ENCODE data around the gene LLPH.

LLPH gene

DNA sequence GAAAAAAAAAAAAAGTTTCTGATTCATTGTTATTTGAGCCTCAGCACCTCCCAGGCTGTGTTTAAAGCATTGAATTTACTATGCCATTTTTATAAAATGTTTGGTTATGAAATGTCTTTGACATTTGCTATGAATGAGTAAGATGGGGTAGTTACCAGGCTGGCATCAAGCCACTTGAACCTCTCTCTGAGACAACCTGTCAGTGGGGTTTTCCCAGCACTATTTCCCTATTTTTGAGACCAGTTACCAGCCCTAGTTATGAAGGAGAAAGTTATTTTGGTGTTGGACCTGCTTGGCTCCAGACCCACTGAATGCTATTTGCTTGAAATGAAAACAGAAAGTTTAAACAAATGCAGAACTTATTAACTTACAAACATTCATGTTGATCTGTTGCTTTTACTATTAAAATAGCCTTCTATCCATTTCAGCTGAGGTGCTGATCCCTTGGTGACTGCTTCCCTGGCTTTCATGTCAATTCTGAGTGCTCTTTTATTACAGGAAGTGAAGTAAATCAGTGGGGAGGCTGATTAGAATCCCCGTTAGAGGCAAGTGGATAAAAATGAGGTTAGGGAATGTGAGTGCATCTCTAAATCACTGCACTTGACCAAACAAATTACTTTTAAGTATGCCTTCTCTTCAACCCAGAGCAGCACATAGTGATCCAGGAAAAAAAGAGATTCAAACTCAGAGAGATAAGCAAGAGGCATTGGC lies 37.8 kb downstream of the LLPH start:
- peak overlapping the region; percentile 59 for H3K4me3 ChIP-seq
- TF ChIP-seq FOXP2 (optimal IDR thresholded peaks at IDR 0.05; ENCODE audit: control extremely low read depth, extremely low read length, insufficient read depth) (no peak), POLR2AphosphoS5 (IDR thresholded peaks at IDR 0.05; ENCODE audit: borderline replicate concordance, low read depth, low read length) (no peak; the same call in 1 of the 2 replicates), EZH2 (IDR thresholded peaks at IDR 0.05) (no peak)
- peak overlapping the region; percentile 68; the same call in 1 of the 2 replicates for H3K27ac ChIP-seq
- H3K9me3 ChIP-seq (ENCODE audit: low read depth, low read length), result no peaks in the 10 kb centered on the region
- H3K36me3 ChIP-seq (ENCODE audit: insufficient read depth, low read length), result no peaks in the 10 kb centered on the region
- DNase-seq (ENCODE audit: low read depth, low spot score), result no peak
- H3K9ac ChIP-seq (ENCODE audit: insufficient read length), result no peak overlapping the region

DNA sequence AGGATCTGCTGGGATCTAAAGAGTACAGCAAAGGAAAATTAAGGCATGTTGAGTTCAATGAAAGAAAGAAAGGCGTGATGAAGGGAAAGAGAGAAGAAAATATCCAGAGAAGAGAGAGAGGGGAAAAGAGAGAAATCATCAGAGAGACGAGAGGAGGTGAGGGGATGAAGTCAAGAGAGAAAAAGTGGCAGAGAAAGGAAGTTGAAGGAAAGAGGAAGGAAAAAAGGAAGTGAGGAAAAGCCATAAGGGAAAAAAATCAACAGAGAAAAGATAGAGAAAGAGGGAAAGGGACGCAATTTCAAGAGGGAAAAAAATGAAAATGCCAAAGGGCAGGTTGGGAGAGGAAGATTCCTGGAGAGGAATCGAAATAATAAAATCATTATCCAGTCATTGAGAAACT lies 40.4 kb downstream of the LLPH start:
- no peaks in the 10 kb centered on the region for H3K9me3 ChIP-seq (ENCODE audit: low read depth, low read length)
- no peak overlapping the region for H3K9ac ChIP-seq (ENCODE audit: insufficient read length)
- H3K27ac ChIP-seq, result no peak overlapping the region
- no peak for DNase-seq (ENCODE audit: low read depth, low spot score)
- TF ChIP-seq FOXP2 (optimal IDR thresholded peaks at IDR 0.05; ENCODE audit: control extremely low read depth, extremely low read length, insufficient read depth), result no peak
- TF ChIP-seq POLR2AphosphoS5 (IDR thresholded peaks at IDR 0.05; ENCODE audit: borderline replicate concordance, low read depth, low read length), result no peak
- no peak for TF ChIP-seq EZH2 (IDR thresholded peaks at IDR 0.05)
- no peak overlapping the region for H3K4me3 ChIP-seq
- no peaks in the 10 kb centered on the region for H3K36me3 ChIP-seq (ENCODE audit: insufficient read depth, low read length)

DNA sequence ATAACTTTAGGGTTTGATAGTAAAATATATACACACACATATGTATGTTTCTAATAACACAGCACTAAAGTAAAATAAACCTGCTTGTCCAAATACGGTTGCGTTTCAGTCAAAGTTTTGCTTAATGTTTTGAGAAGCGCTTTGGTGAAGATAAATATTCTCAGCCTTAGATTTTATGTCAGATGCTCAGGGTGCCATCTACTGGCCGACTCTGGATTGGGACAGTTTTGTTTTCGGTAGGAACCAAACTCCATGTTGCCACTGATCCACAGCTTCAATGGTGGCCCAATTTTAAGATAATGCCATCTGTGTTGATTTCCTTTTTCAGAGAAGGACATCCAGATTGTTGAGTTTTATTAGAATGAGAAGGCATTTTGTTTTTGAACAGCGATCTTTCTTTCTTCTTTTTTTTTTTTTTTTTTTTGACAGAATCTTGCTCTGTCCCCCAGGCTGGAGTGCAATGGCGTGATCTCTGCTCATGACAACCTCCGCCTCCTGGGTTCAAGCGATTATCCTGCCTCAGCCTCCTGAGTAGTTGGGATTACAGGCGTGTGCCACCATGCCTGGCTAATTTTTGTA lies 43.1 kb downstream of the LLPH start:
- H3K4me3 ChIP-seq, result 0 out of 2 replicates have a peak overlapping the region, but pooled peaks have one; percentile 4
- DNase-seq (ENCODE audit: low read depth, low spot score), result peak; percentile 82
- no peak for TF ChIP-seq POLR2AphosphoS5 (IDR thresholded peaks at IDR 0.05; ENCODE audit: borderline replicate concordance, low read depth, low read length)
- no peak for TF ChIP-seq FOXP2 (optimal IDR thresholded peaks at IDR 0.05; ENCODE audit: control extremely low read depth, extremely low read length, insufficient read depth)
- no peak for TF ChIP-seq EZH2 (IDR thresholded peaks at IDR 0.05)
- H3K9me3 ChIP-seq (ENCODE audit: low read depth, low read length), result peaks cover 4% of the 10 kb centered on the region; the same call in 1 of the 2 replicates
- peak overlapping the region; percentile 0 for H3K9ac ChIP-seq (ENCODE audit: insufficient read length)
- H3K36me3 ChIP-seq (ENCODE audit: insufficient read depth, low read length), result no peaks in the 10 kb centered on the region
- H3K27ac ChIP-seq, result no peak overlapping the region

DNA sequence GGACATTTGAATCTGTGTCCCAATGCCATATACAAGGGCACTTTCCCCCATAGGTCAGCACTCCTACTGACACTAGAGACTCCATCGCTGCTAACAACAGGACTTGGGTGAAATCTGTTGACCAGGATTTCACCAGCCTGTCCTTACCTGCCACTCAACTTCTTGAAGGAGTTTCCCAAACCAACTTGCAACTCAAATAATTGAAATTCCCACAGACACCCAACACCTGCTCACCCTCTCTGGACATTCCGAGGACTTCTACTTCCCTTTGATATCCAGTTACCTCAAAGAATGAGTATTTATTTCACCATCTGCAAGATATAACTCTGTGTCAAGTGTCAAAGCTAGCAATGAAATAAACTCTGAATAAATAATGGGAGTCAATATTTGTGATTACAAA lies 44.6 kb downstream of the LLPH start:
- TF ChIP-seq FOXP2 (optimal IDR thresholded peaks at IDR 0.05; ENCODE audit: control extremely low read depth, extremely low read length, insufficient read depth) (no peak), POLR2AphosphoS5 (IDR thresholded peaks at IDR 0.05; ENCODE audit: borderline replicate concordance, low read depth, low read length) (no peak), EZH2 (IDR thresholded peaks at IDR 0.05) (no peak)
- no peaks in the 10 kb centered on the region for H3K36me3 ChIP-seq (ENCODE audit: insufficient read depth, low read length)
- H3K9ac ChIP-seq (ENCODE audit: insufficient read length), result no peak overlapping the region
- H3K27ac ChIP-seq, result no peak overlapping the region
- H3K9me3 ChIP-seq (ENCODE audit: low read depth, low read length), result peaks cover 4% of the 10 kb centered on the region; the same call in 1 of the 2 replicates
- H3K4me3 ChIP-seq, result no peak overlapping the region
- DNase-seq (ENCODE audit: low read depth, low spot score), result no peak

DNA sequence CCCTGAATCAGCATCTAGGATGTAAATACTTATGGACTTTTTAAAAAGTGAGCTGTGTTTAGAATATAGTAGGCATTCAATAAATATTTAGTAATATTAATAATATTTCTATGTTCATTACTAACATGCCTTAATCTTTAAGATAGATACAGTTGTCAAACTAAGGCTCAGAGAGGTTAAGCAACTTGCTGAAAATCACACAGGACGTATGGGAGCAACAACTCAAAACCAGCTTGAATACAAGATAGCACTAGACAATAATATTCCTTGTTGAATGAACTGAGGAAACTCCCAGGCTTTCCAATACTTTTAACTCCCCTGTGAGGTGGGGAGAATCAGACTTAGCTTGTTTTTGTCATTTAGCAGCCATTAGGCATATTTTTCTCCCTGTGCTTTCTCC lies 45.3 kb downstream of the LLPH start:
- TF ChIP-seq POLR2AphosphoS5 (IDR thresholded peaks at IDR 0.05; ENCODE audit: borderline replicate concordance, low read depth, low read length), result no peak
- no peak for TF ChIP-seq FOXP2 (optimal IDR thresholded peaks at IDR 0.05; ENCODE audit: control extremely low read depth, extremely low read length, insufficient read depth)
- TF ChIP-seq EZH2 (IDR thresholded peaks at IDR 0.05), result no peak
- DNase-seq (ENCODE audit: low read depth, low spot score), result no peak
- H3K9me3 ChIP-seq (ENCODE audit: low read depth, low read length), result peaks cover 4% of the 10 kb centered on the region; the same call in 1 of the 2 replicates
- H3K27ac ChIP-seq, result no peak overlapping the region
- no peak overlapping the region for H3K4me3 ChIP-seq
- H3K9ac ChIP-seq (ENCODE audit: insufficient read length), result no peak overlapping the region
- no peaks in the 10 kb centered on the region for H3K36me3 ChIP-seq (ENCODE audit: insufficient read depth, low read length)

GRCh38 chr12:66083766-66084165 lies 46.8 kb downstream of the LLPH start:
- H3K27ac ChIP-seq, result no peak overlapping the region
- no peak for TF ChIP-seq POLR2AphosphoS5 (IDR thresholded peaks at IDR 0.05; ENCODE audit: borderline replicate concordance, low read depth, low read length)
- TF ChIP-seq FOXP2 (optimal IDR thresholded peaks at IDR 0.05; ENCODE audit: control extremely low read depth, extremely low read length, insufficient read depth), result no peak
- no peak for TF ChIP-seq EZH2 (IDR thresholded peaks at IDR 0.05)
- no peak for DNase-seq (ENCODE audit: low read depth, low spot score)
- no peak overlapping the region for H3K4me3 ChIP-seq
- H3K9me3 ChIP-seq (ENCODE audit: low read depth, low read length), result peaks cover 4% of the 10 kb centered on the region; the same call in 1 of the 2 replicates
- no peak overlapping the region for H3K9ac ChIP-seq (ENCODE audit: insufficient read length)
- no peaks in the 10 kb centered on the region for H3K36me3 ChIP-seq (ENCODE audit: insufficient read depth, low read length)

GRCh38 chr12:66082744-66083143 lies 47.8 kb downstream of the LLPH start:
- no peak overlapping the region for H3K27ac ChIP-seq
- H3K4me3 ChIP-seq, result no peak overlapping the region
- DNase-seq (ENCODE audit: low read depth, low spot score), result no peak
- H3K36me3 ChIP-seq (ENCODE audit: insufficient read depth, low read length), result no peaks in the 10 kb centered on the region
- TF ChIP-seq EZH2 (IDR thresholded peaks at IDR 0.05) (no peak), FOXP2 (optimal IDR thresholded peaks at IDR 0.05; ENCODE audit: control extremely low read depth, extremely low read length, insufficient read depth) (no peak), POLR2AphosphoS5 (IDR thresholded peaks at IDR 0.05; ENCODE audit: borderline replicate concordance, low read depth, low read length) (no peak)
- no peak overlapping the region for H3K9ac ChIP-seq (ENCODE audit: insufficient read length)
- peaks cover 4% of the 10 kb centered on the region; the same call in 1 of the 2 replicates for H3K9me3 ChIP-seq (ENCODE audit: low read depth, low read length)

DNA sequence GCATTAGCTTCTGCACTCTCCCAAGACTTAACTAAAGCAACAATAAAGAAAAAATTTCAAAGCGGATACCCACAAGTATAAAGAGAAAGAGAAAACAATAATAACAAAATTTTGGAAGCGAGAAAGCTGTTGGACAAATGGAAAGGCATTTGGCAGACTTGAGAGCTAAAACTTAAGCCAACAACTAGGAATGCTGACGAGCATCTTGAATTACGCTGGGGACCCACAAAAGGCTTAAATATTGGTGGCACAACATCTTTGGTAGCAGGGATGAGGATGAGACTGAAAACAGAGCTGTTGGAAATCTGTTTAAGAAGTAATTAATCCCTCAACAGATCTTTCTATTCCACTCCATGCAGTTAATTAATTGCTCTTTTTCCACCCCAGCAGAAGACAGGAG lies 49.8 kb downstream of the LLPH start:
- H3K9me3 ChIP-seq (ENCODE audit: low read depth, low read length), result peaks cover 4% of the 10 kb centered on the region; the same call in 1 of the 2 replicates
- TF ChIP-seq FOXP2 (optimal IDR thresholded peaks at IDR 0.05; ENCODE audit: control extremely low read depth, extremely low read length, insufficient read depth) (no peak), EZH2 (IDR thresholded peaks at IDR 0.05) (no peak), POLR2AphosphoS5 (IDR thresholded peaks at IDR 0.05; ENCODE audit: borderline replicate concordance, low read depth, low read length) (no peak)
- no peak overlapping the region for H3K27ac ChIP-seq
- H3K4me3 ChIP-seq, result no peak overlapping the region
- no peak for DNase-seq (ENCODE audit: low read depth, low spot score)
- H3K9ac ChIP-seq (ENCODE audit: insufficient read length), result no peak overlapping the region
- no peaks in the 10 kb centered on the region for H3K36me3 ChIP-seq (ENCODE audit: insufficient read depth, low read length)
